IMR-90 (cell line): ENCODE results near the gene DSCAML1. TPM values are rescaled to one million over a fixed set of nuclear protein-coding genes. Genes with fewer than 3 reads are reported as not detected.

ENCODE experiments used
- ATAC-seq: fragments of 200-7000 bp; cut with Tn5 transposase; 2 replicates; pipeline ENCODE4 v1.9.1; 2020; ENCODE audit warnings: low read depth, mild to moderate bottlenecking, moderate library complexity
- BruUV-seq: library from RNA; stranded (reverse); fragments of 400-500 nt; replicated peaks from 2 replicates; lab custom pipeline; 2021; lab: Mats Ljungman, UMichigan
- CTCF ChIA-PET: fragments of 300-600 bp; formaldehyde crosslinking; extraction: SDS; loops from one replicate; lab custom pipeline; 2021; ENCODE audit warnings: antibody characterized with exemption; lab: Yijun Ruan, JAX
- POLR2A ChIA-PET: fragments of 300-600 bp; sonication (Branson Sonifier 250); formaldehyde crosslinking; loops from one replicate; lab custom pipeline; 2022; ENCODE audit warnings: antibody characterized with exemption; ENCODE audit not compliant: unreplicated experiment; lab: Charles Lee
- DNase-seq: peaks from one replicate; pipeline ENCODE4 v3.0.0; 2013
- H2AFZ ChIP-seq: replicated peaks from 2 replicates; pipeline ENCODE3; 2013; ENCODE audit warnings: low read length, mild to moderate bottlenecking; ENCODE audit not compliant: poor library complexity
- H2AK5ac ChIP-seq: 2 replicates; pipeline ENCODE4 v1.6.1; 2013; ENCODE audit warnings: low read depth, low read length, inconsistent platforms
- H2AK9ac ChIP-seq: replicated peaks from 2 replicates; pipeline ENCODE3; 2013; ENCODE audit warnings: mild to moderate bottlenecking, low read depth, low read length, moderate library complexity; ENCODE audit not compliant: poor library complexity
- H2BK120ac ChIP-seq: 2 replicates; pipeline ENCODE4 v1.6.1; 2013; ENCODE audit warnings: low read depth, low read length, inconsistent platforms
- H2BK15ac ChIP-seq: 3 replicates; pipeline ENCODE4 v1.6.1; 2013; ENCODE audit warnings: low read depth, low read length, inconsistent platforms
- H2BK20ac ChIP-seq: 2 replicates; pipeline ENCODE4 v1.6.1; 2013; ENCODE audit warnings: low read depth, mild to moderate bottlenecking, inconsistent platforms, low read length, moderate library complexity
- H2BK5ac ChIP-seq: 2 replicates; pipeline ENCODE4 v1.6.1; 2013; ENCODE audit warnings: mild to moderate bottlenecking, low read depth, low read length, inconsistent platforms; ENCODE audit not compliant: poor library complexity, severe bottlenecking
- H3K14ac ChIP-seq: replicated peaks from 2 replicates; pipeline ENCODE4 v1.6.1; 2013; ENCODE audit warnings: low read depth, low read length, inconsistent platforms
- H3K18ac ChIP-seq: 2 replicates; pipeline ENCODE4 v1.6.1; 2013; ENCODE audit warnings: low read depth, low read length, control low read depth
- H3K23ac ChIP-seq: 2 replicates; pipeline ENCODE4 v1.6.1; 2013; ENCODE audit warnings: low read depth, low read length, inconsistent platforms
- H3K27ac ChIP-seq: 2 replicates; pipeline ENCODE4 v1.5.1; 2013; ENCODE audit warnings: mild to moderate bottlenecking, control low read depth, low read length; ENCODE audit not compliant: insufficient read depth
- H3K27me3 ChIP-seq: 2 replicates; pipeline ENCODE4 v1.6.1; 2013; ENCODE audit warnings: low read length; ENCODE audit not compliant: control insufficient read depth, insufficient read depth
- H3K36me3 ChIP-seq: 2 replicates; pipeline ENCODE4 v1.6.1; 2013; ENCODE audit warnings: low read length, mixed read lengths; ENCODE audit not compliant: control insufficient read depth, insufficient read depth
- H3K4ac ChIP-seq: 2 replicates; pipeline ENCODE4 v1.6.1; 2013; ENCODE audit warnings: low read depth, low read length, inconsistent platforms
- H3K4me1 ChIP-seq: 2 replicates; pipeline ENCODE4 v1.6.1; 2013; ENCODE audit warnings: low read length, mixed read lengths; ENCODE audit not compliant: control insufficient read depth, insufficient read depth
- H3K4me2 ChIP-seq: 2 replicates; pipeline ENCODE4 v1.6.1; 2013; ENCODE audit warnings: low read depth, mild to moderate bottlenecking, control low read depth, low read length, moderate library complexity
- H3K4me3 ChIP-seq: 2 replicates; pipeline ENCODE4 v1.5.1; 2013; ENCODE audit warnings: low read depth, mild to moderate bottlenecking, control low read depth, low read length, moderate library complexity; ENCODE audit not compliant: insufficient read depth
- H3K56ac ChIP-seq: 2 replicates; pipeline ENCODE4 v1.6.1; 2013; ENCODE audit warnings: low read length, inconsistent platforms; ENCODE audit not compliant: insufficient read depth; ENCODE audit errors: extremely low read depth
- H3K79me1 ChIP-seq, 2 experiments: 2 replicates each; pipeline ENCODE4 v1.6.1; 2013; ENCODE audit warnings: low read length in 2 of 2, inconsistent platforms in 1 of 2, low read depth in 1 of 2
- H3K9ac ChIP-seq: 2 replicates; pipeline ENCODE4 v1.6.1; 2013; ENCODE audit warnings: low read depth, low read length, control low read depth
- H3K9me1 ChIP-seq: 2 replicates; pipeline ENCODE4 v1.6.1; 2013; ENCODE audit warnings: low read length, inconsistent platforms; ENCODE audit not compliant: insufficient read depth
- H3K9me3 ChIP-seq: 2 replicates; pipeline ENCODE4 v1.6.1; 2013; ENCODE audit warnings: low read length; ENCODE audit not compliant: control insufficient read depth, insufficient read depth
- H4K20me1 ChIP-seq: 2 replicates; pipeline ENCODE4 v1.6.1; 2013; ENCODE audit warnings: low read length, inconsistent platforms; ENCODE audit not compliant: insufficient read depth
- H4K5ac ChIP-seq: 2 replicates; pipeline ENCODE4 v1.6.1; 2013; ENCODE audit warnings: mild to moderate bottlenecking, low read depth, low read length, control low read depth
- H4K8ac ChIP-seq, 2 experiments: 2 replicates each; pipeline ENCODE4 v1.6.1; 2013; ENCODE audit warnings: low read depth in 2 of 2, low read length in 2 of 2, control low read depth in 1 of 2, inconsistent platforms in 1 of 2
- H4K91ac ChIP-seq: 2 replicates; pipeline ENCODE4 v1.6.1; 2013; ENCODE audit warnings: low read depth, low read length, inconsistent platforms; ENCODE audit not compliant: insufficient read depth
- BHLHE40 ChIP-seq: fragments of 150-350 bp; IDR thresholded peaks from 2 replicates; pipeline ENCODE4 v1.6.1; 2016; ENCODE audit warnings: mild to moderate bottlenecking, low read depth, low read length
- MAFK ChIP-seq: IDR thresholded peaks from 2 replicates; pipeline ENCODE4 v1.6.1; 2012; ENCODE audit warnings: low read depth, low read length, improper control_type of control experiment
- MAZ ChIP-seq: IDR thresholded peaks from 2 replicates; pipeline ENCODE4 v1.6.1; 2012; ENCODE audit warnings: low read depth, mild to moderate bottlenecking, low read length, improper control_type of control experiment, moderate library complexity, borderline replicate concordance
- RAD21 ChIP-seq: IDR thresholded peaks from 2 replicates; pipeline ENCODE4 v1.6.1; 2012; ENCODE audit warnings: low read length, improper control_type of control experiment
- RCOR1 ChIP-seq: IDR thresholded peaks from 2 replicates; pipeline ENCODE4 v1.6.1; 2012; ENCODE audit warnings: mild to moderate bottlenecking, low read length, improper control_type of control experiment; ENCODE audit not compliant: insufficient replicate concordance
- RFX5 ChIP-seq: IDR thresholded peaks from 2 replicates; pipeline ENCODE4 v1.8.0; 2012; ENCODE audit warnings: low read depth, mild to moderate bottlenecking, low read length, moderate library complexity
- USF2 ChIP-seq: fragments of 150-350 bp; IDR thresholded peaks from 2 replicates; pipeline ENCODE4 v1.6.1; 2017; ENCODE audit warnings: mild to moderate bottlenecking, antibody characterized with exemption, low read length, low read depth
- WGBS, 2 experiments: methylation state at CpG; one replicate each; pipeline versions ENCODE4 v1.1.5 to v1.1.7; 2013; ENCODE audit warnings: missing lambda C conversion rate in 2 of 2; ENCODE audit not compliant: insufficient read length in 1 of 2; ENCODE audit errors: extremely low coverage in 2 of 2; 5-methylcytosine and 5-hydroxymethylcytosine counted together
- dilution Hi-C: fragments of 300-500 bp; cut with HindIII; formaldehyde crosslinking; loops from one replicate; pipeline ENCODE4 v1.14.3; 2018; ENCODE audit warnings: low sequenced_read_pairs; ENCODE audit not compliant: unreplicated experiment
- in situ Hi-C: fragments of 300-500 bp; cut with MboI; formaldehyde crosslinking; loops from 3 replicates; pipeline ENCODE4 v1.14.3; 2019; ENCODE audit warnings: low sequenced_read_pairs, inconsistent platforms, mixed read lengths
- intact Hi-C: fragments of 100-400 bp; cut with micrococcal nuclease; formaldehyde crosslinking; loops from 2 replicates; pipeline ENCODE4 v1.10.0; 2022
- polyA plus RNA-seq, 3 experiments: library from polyadenylated mRNA; depleted of rRNA; stranded (reverse); fragments of >200 nt; gene quantifications; 2 replicates each; pipeline ENCODE4 v1.2.3, GENCODE V29; 2012; ENCODE audit warnings: low replicate concordance in 1 of 3
- total RNA-seq: library from RNA; depleted of rRNA; stranded (reverse); fragments of >200 nt; gene quantifications from 2 replicates; pipeline ENCODE4 v1.2.3, GENCODE V29; 2012

The DSCAML1 gene
- total and polyA plus RNA-seq, 2 of the 4 experiments (the other 2 are of a cell fraction), result not detected

GRCh38 chr11:117517097-117517496 lies 279.9 kb downstream of the DSCAML1 start:
- Histone ChIP-seq H3K4me1 (no peaks in the 10 kb centered on the region), H3K9me3 (no peaks in the 10 kb centered on the region), H3K18ac (no peak overlapping the region), H3K9me1 (no peaks in the 10 kb centered on the region), H3K14ac (no peak overlapping the region), H2BK15ac (no peak overlapping the region), H2AK9ac (no peak overlapping the region), H3K36me3 (no peaks in the 10 kb centered on the region), H4K5ac (no peak overlapping the region), H3K23ac (no peak overlapping the region), H3K27me3 (peaks cover 17% of the 10 kb centered on the region), H3K4me2 (no peak overlapping the region), H2BK120ac (no peak overlapping the region), H4K20me1 (no peaks in the 10 kb centered on the region), H3K4me3 (no peak overlapping the region), H3K27ac (no peak overlapping the region), H2AK5ac (no peak overlapping the region), H2AFZ (no peak overlapping the region), H3K79me1 (no peaks in the 10 kb centered on the region), H2BK5ac (no peak overlapping the region), H3K9ac (no peak overlapping the region), H3K4ac (no peak overlapping the region), H3K56ac (no peak overlapping the region), H4K8ac (no peak overlapping the region), H2BK20ac (no peak overlapping the region), H4K91ac (no peak overlapping the region)
- in situ Hi-C loops, result no loop called here
- ATAC-seq, result no peak
- WGBS, 2 experiments, result 0% methylated on average over 1 of the region's 4 CpGs; no CpG with 5 or more reads in 1 of the 2 experiments
- no peak for DNase-seq
- no peak for TF ChIP-seq RFX5
- no peak for TF ChIP-seq RAD21
- TF ChIP-seq MAZ, result no peak
- TF ChIP-seq USF2, result no peak
- no peak for TF ChIP-seq RCOR1
- TF ChIP-seq MAFK, result no peak
- TF ChIP-seq BHLHE40, result no peak
- BruUV-seq, result no TSS peak
- ChIA-PET CTCF (no interaction called here), POLR2A (no interaction called here)
- dilution Hi-C loops, result no loop called here
- intact Hi-C loops, result no loop called here
